ENCODE data around the gene CRACDL. TPM values are rescaled to one million over a fixed set of nuclear protein-coding genes. Genes with fewer than 3 reads are reported as not detected.
A peak's percentile ranks its signal among the peaks of the same experiment; 100 is the strongest.

Gene CRACDL
- total RNA-seq, 4 donors from 2014 or later, result 5.2 to 10.6 (median 8.1) TPM

DNA sequence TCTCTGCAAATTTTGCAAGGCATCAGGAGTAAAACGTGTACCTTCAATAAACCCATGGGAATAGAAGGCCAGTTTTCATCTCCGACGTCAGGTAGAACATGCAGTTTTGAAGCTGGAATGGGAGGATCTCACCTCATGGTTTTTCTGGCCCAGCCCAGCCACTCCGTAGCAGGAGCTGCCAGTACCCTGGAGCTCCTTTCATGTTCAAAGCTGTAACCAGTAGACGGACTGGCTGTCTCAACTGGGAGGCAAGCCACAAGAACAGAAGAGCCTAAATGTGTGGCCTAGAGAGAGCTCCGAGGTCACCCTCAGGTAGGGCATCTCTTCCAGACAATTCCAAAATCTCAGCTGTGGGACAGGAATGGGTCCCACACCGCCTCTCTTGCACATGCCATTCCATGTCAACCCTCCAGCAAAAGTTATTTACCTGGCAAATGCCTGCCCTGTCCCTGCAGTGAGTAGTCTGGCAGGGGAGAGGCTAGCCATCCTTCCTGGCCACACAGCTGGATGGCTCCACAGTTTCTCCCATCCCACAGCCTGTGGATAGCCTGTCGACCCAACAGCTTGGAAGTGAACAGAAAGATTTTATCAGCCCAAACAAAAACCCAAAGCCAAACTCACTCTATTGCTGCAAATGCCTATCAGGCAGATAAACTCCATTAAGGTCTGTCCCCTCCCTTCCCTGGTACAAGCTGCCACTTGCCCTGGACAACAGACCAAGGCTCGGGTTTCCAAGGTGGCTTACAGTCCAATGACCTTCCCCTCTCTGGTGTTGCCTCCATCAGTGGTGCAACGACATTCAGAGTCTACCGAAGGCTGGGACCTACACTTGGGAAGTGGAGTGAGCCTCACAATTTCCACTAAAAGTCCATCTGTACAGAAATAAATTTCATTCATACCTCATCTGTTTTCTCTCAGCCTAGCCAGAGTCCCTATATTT, 27.8 kb downstream of the CRACDL start:
- intact Hi-C loops (cut with DNase I), result no loop called here
- TF ChIP-seq, protein P1, sequence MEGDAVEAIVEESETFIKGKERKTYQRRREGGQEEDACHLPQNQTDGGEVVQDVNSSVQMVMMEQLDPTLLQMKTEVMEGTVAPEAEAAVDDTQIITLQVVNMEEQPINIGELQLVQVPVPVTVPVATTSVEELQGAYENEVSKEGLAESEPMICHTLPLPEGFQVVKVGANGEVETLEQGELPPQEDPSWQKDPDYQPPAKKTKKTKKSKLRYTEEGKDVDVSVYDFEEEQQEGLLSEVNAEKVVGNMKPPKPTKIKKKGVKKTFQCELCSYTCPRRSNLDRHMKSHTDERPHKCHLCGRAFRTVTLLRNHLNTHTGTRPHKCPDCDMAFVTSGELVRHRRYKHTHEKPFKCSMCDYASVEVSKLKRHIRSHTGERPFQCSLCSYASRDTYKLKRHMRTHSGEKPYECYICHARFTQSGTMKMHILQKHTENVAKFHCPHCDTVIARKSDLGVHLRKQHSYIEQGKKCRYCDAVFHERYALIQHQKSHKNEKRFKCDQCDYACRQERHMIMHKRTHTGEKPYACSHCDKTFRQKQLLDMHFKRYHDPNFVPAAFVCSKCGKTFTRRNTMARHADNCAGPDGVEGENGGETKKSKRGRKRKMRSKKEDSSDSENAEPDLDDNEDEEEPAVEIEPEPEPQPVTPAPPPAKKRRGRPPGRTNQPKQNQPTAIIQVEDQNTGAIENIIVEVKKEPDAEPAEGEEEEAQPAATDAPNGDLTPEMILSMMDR (IDR thresholded peaks at IDR 0.05), result no peak
- no peak for TF ChIP-seq POLR2A (IDR thresholded peaks at IDR 0.05)
- H3K27ac ChIP-seq, result peak overlapping the region in 2 of 3 donors; percentile 2 to 78
- H3K4me3 ChIP-seq (replicated peaks in 1 of 3), result no peak overlapping the region
- H3K9me3 ChIP-seq, result no peaks in the 10 kb centered on the region
- no peaks in the 10 kb centered on the region for H3K36me3 ChIP-seq
- 77 to 79% methylated on average over 10 to 11 of the region's 11 CpGs for WGBS, 2 donors
- no peaks in the 10 kb centered on the region for H3K27me3 ChIP-seq
- peaks cover 19 to 28% of the 10 kb centered on the region in 2 donors for H3K4me1 ChIP-seq
- DNase-seq, result no peak

DNA sequence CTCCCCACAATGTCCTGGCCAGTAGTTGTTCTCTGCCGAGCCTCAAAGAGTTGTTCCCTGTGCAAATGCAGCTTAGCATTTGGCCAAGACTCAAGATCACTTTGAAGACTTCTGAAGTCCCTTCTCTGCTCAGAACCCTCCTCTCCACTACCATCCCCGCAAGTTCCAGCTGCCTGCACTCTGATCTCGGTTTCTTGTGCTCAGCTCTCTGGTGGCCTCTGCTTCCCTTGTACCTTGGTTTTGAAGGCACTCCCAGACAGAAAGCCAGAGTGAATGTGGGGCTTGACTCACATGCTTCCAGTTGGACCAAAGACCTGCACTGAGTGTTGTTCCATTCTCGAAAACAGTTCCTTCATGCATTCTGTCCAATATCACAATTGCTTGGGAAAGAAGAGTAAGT, 28.6 kb downstream of the CRACDL start:
- no peaks in the 10 kb centered on the region for H3K27me3 ChIP-seq
- intact Hi-C loops (cut with DNase I), result no loop called here
- TF ChIP-seq, protein P1 (IDR thresholded peaks at IDR 0.05), result no peak
- TF ChIP-seq POLR2A (IDR thresholded peaks at IDR 0.05), result no peak
- H3K27ac ChIP-seq, result no peak overlapping the region
- no peak overlapping the region for H3K4me3 ChIP-seq (replicated peaks in 1 of 3)
- H3K4me1 ChIP-seq, result peaks cover 10 to 19% of the 10 kb centered on the region in 2 donors
- no peaks in the 10 kb centered on the region for H3K9me3 ChIP-seq
- WGBS, 2 donors, result 67 to 77% methylated on average over 4 of the region's 4 CpGs
- no peaks in the 10 kb centered on the region for H3K36me3 ChIP-seq
- DNase-seq, result no peak

DNA sequence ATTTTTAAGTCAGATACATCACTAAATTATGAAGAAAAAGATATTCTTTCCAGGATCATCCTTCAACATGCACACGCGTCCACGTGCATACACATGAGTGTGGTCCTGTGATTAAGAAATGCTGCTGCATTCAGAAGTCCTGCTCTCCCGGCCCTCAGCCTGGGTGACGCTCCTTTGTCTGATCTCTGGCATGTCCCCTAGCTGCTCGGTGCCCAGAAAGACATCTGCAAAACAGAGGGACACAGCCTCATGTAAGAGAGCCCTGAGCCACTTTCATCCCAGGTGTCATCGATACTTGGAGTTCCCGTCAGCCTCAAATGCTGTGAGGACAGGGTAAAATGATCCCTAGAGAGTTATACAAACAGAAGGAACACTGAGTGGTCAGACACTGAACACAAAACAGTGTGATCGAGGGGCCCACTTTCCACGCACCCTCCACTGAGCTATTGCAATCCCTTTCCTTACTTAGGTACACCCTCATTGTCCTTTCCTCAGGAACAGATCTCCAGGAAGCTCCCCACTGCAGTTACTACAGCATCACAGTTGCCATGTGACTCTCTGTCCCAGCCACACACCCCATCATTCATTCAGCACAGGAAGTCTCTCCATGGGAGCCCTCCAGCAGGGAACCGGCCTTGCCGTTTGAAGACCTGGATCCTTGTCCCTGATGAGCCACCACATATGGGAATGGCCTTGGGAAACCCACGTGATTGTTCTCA, 32.1 kb downstream of the CRACDL start:
- 82 to 83% methylated on average over 13 of the region's 13 CpGs for WGBS, 2 donors
- H3K4me1 ChIP-seq, result peaks cover 1 to 9% of the 10 kb centered on the region in 2 donors
- TF ChIP-seq POLR2A (IDR thresholded peaks at IDR 0.05), result no peak
- TF ChIP-seq, protein P1 (IDR thresholded peaks at IDR 0.05), result no peak
- intact Hi-C loops (cut with DNase I), result no loop called here
- H3K9me3 ChIP-seq, result no peaks in the 10 kb centered on the region
- no peak overlapping the region for H3K27ac ChIP-seq
- no peak overlapping the region for H3K4me3 ChIP-seq (replicated peaks in 1 of 3)
- no peaks in the 10 kb centered on the region for H3K36me3 ChIP-seq
- DNase-seq, result no peak
- no peaks in the 10 kb centered on the region for H3K27me3 ChIP-seq

DNA sequence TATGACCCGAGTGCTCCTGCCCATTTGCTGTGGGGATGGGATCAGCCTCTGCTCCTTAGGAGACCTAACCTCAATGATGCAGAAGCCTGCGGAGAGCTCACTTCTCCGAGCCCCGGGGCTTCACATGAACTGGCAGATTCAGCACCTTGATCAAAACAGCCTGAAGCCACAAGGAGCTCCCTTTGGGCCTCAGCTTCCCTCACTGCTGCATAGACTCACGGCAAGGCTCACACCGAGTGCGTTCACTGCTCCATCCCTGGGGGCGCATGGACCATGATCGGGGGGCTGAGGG, 33.0 kb downstream of the CRACDL start:
- Histone ChIP-seq H3K27ac (no peak overlapping the region), H3K36me3 (no peaks in the 10 kb centered on the region), H3K27me3 (no peaks in the 10 kb centered on the region), H3K4me3 (replicated peaks in 1 of 3) (no peak overlapping the region), H3K4me1 (peaks cover 7 to 12% of the 10 kb centered on the region in 2 donors), H3K9me3 (no peaks in the 10 kb centered on the region)
- TF ChIP-seq, protein P1 (IDR thresholded peaks at IDR 0.05), result no peak
- TF ChIP-seq POLR2A (IDR thresholded peaks at IDR 0.05), result no peak
- no peak for DNase-seq
- intact Hi-C loops (cut with DNase I), result no loop called here
- 88 to 95% methylated on average over 6 to 9 of the region's 9 CpGs for WGBS, 2 donors
